NCI-H1105 treated with DMSO at 0.1 percent for 48 hours (cell line): Measurements from ENCODE around the gene CCSER1.
"Not testable (repeated sequence)": the region's sequence is repeated elsewhere in the genome, so short reads cannot be mapped to it uniquely, and the experiment has no call there.

Experiments used
- DNase-seq: peaks from one replicate; lab custom pipeline; 2025; lab: John Stamatoyannopoulos, UW

The CCSER1 gene

DNA sequence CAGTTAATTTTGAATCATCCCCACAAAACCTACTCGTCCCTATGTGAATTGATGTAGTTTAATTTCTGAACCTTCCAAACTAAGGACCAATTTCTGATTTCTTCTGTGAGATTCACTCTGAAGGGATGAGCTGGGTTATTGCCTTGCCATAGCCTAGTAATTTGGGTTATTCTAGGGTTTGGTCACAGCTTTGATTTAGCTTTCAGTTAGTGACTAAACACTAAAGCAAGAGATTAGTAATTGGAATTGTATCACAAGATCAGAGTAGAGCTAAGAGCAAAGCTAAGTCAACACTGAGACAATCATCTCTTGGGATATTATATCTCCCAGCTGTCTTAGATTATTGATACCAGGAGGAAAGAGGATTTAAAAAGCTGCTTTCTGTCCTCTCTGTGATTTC is 588.0 kb downstream of the CCSER1 start:
- DNase-seq, result no peak

DNA sequence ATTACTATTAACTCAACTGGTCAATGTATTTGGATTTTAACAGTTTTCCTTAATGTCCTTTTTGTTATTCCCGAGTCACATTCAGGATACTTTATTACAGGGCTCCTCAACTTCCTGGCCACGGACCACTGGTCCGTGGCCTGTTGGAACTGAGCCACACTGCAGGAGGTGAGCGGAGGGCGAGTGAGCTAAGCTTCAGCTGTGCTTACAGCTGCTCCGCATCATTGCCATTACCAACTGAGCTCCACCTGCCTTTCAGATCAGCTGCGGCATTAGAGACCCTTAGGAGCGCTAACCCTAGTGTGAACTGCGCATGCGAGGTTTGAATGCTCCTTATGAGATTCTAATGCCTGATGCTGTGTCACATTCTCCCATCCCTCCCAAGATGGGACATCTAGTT is 591.7 kb downstream of the CCSER1 start:
- peak; percentile 45 for DNase-seq

DNA sequence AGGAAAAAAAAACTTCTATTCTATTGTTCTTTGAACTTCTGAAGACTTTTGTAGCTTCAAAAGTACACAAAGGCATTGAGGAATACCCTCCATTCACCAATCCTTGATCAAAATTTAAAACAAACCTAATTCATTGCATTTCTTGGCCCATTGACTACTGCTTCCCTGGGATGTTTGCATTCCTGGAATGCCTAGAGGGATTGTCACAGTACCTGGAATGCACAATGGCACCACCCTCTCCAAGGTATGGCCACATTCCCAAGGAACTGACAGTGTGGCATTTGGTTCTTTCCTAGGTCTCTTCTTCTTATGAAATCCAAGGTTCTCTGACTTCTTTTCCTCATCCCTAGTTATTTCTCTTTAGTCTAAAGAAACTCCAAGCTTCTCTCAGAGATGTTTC is 600.7 kb downstream of the CCSER1 start:
- DNase-seq, result no peak

DNA sequence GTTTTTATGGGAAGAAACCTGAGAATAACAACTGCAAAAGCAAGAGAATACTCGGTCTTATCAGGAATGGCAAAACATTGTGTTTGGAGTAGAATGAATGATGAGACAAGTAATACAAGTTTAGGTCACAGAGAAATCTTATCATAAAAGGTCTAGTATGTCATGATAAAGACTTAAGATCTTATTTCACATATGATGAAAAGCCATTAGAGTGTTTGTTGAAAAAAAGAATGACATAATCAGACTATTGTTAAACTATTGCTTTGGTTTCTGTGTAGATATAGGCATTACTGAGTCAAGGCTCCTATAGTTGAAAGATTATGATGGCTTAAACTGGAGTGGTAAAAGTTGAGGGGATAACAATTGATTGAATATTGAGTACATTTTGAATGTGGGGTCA is 603.6 kb downstream of the CCSER1 start:
- DNase-seq, result no peak

DNA sequence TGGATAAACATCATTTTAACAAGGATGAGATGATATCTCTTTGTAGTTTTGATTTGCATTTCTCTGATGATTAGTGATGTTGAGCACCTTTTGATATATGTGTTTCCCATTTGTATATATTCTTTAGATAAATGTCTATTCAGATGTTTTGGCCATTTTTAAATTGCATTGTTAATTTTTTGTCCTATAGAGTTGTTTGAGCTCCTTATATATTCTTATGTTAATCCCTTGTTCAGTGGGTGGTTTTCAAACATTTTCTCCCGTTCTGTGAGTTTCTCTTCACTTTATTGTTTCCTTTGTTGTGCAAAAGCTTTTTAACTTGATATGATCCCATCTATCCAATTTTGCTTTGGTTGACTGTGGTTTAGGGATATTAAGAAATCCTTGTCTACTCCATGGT is 606.0 kb downstream of the CCSER1 start:
- DNase-seq, result no peak

DNA sequence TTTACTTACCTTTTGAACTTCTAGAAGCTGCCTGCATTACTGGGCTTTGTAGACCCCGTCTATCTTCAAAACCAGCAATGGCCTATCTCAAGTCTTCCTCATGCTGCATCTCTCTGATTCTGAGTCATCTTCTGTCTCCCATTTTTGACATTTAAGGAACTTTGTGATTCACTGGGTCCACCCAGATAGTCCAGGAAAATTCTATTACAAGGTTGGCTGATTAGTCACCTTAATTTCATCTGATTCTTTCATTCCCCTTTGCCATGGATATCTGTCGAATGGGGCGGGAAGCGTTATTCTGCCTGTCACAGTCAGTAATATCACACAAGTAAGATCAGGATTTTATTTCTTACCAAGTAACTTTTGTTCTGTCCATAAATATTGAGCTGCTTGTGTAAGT is 618.0 kb downstream of the CCSER1 start:
- DNase-seq, result no peak

DNA sequence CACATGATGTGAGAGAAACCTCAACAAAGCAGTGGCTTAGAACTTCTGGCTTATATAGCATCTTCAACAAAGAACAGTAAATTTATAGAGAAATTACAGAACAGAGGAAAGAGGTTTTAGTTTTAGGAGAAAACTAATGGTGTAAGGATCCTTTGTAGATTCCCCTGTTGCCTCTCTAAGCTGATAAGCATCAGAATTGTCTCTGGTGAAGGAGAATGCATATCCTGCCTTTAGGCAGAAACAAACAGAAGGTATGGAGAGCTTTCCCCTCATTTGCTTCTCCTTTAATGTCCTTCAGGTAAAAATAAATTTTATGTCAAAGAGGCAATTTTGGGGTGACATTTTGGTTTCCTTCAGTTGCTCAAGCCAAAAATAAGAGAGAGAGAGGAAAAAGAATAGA is 625.9 kb downstream of the CCSER1 start:
- DNase-seq, result no peak

DNA sequence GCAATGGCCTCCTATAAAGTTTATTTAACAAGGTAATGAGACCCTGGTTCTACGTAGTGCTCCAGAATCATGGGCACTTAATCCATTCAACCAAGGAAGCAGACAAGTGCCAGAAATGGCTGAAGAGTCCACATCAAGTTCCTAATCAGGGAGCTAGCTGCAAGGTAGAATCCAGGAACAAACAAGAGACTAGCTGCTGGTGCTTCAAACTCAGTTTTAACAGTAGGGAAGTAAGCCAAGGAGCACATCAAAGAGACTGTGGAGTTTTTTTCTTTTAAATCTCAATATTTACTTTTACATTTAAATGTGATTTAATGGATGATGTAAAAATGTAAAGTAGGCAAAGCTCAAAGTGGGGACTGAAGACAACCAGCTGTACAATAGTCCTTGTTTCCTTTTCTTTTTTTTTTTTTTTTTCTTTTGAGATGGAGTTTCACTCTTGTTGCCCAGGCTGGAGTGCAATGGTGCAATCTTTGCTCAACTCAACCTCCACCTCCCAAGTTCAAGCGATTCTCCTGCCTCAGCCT is 630.4 kb downstream of the CCSER1 start:
- no peak for DNase-seq

DNA sequence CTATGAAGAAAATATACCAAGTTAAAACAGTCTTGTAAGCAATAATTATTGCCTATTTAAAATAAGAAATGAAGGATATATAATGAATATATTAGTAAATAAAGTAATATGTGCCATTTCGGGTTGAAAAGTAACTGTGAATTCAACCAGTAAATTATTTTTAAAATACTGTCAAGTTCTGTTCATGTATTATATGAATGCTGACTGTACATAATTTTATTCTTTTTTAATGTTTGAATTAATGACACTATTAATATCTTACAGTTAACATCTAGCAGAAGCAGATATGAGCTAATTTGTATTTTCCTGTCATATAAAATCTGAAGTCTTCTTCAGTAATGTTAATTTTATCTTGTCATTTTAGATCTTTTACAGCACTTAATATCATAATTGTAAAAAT is 632.9 kb downstream of the CCSER1 start:
- no peak for DNase-seq

DNA sequence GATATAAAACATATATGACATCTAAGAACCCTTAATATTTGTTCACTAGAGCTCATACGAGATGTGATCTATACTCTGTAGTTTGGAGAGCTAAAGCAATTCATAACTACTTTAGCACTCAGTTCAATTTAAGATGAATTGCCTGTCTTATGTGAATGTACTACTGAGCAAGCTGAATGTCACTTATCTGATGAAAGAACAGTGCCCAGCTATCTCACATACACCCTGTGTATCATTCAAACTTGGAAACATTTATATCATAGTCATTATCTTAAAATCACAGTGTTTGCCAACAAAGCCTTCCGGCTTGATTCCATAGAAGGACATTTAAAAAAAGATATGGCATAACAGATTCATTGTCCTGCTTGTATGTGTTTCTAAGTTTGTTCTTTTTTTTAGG is 639.6 kb downstream of the CCSER1 start:
- DNase-seq, result no peak

DNA sequence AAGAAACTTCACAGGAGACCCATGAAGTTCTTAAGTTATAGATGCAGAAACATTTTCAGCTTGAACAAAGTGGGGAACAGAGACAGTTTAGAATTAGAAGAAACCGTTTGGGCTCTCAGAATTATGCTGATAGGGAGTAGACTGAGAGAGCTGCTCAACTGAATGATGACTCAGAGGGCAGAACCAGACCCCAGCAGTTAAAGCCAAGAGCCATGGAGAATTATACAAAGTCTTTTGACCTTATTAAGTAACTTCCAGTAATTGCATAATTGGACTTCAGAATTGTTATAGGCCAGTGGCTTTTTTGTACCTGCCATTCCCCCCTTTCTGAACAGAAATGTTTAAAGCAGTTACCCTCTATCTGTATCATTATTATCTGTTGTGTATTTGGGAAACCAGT is 642.1 kb downstream of the CCSER1 start:
- no peak for DNase-seq

DNA sequence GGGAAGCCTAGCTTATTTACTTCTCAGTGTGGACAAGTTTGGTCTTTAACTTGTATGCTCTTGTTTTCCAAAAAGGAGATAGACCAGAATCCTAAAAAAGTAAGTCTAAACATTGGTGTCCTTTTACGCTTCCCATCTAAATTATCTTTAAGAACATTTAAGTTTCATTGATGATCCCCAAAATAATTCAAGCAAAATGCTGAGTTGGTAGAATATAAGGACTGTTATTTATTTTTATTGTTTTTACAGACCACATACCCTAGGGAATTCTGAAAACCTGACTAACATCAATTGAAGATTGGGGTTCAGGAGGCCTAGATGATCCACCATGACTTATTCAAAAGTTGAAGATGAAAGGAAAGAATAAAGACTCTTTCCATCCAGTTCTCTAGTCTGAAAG is 653.0 kb downstream of the CCSER1 start:
- DNase-seq, result no peak

DNA sequence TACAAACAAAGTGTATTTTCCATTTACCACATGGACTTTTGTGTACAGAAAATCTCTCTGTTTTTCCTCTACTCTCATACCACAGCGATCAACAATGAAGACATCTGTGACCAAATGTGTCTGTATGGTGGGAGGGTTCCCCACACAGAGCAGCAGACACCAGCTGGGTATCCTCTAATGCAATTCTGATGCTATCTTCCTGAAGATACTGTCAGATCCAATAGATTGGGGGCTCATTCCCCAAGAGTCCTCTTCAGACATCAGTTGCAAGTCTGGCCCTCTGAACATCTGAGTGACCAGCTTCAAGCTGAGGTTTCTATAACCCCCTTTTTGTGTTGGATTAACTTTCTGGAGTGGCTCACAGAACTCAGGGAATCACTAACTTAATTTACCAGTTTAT is 659.4 kb downstream of the CCSER1 start:
- no peak for DNase-seq

DNA sequence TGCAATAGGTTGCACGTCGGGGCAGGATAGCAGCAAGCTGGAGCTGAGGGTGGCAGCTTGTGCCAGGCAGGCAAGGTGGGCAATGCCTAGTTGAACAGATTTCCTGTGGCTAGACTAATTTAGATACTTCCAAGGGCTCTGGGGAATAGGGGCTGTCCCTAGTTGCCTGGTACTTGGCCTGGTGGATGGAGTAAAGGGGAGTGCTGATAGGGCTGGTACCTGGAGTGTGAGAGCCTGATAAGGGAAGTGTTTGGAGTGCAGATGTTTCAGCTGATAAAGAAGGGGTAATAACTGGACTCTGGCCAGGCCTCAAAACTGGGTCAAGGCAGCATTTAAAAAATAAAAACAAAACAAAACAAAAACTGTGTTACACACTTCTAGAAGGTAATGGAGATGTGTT is 665.5 kb downstream of the CCSER1 start:
- no peak for DNase-seq

DNA sequence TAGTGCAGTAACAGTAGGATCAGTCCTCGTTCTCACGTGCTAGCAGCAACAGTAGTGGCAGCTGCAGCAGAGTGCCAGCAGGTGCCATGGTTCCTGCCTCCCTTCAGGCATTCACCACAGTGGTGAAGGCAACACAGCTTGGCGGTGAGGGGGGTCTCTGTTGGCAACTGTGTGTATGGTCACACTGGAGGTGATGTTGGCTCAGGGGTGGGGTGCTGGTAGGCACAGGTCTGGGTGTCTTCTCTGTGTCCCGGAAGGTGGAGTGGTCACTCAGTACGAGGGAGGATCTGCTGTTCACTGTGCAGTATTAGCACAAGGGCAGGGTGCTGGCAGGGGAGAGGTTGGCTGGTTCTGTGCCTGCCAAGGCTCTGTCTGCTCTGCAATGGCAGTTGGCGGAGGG is 671.8 kb downstream of the CCSER1 start:
- DNase-seq, result no peak

DNA sequence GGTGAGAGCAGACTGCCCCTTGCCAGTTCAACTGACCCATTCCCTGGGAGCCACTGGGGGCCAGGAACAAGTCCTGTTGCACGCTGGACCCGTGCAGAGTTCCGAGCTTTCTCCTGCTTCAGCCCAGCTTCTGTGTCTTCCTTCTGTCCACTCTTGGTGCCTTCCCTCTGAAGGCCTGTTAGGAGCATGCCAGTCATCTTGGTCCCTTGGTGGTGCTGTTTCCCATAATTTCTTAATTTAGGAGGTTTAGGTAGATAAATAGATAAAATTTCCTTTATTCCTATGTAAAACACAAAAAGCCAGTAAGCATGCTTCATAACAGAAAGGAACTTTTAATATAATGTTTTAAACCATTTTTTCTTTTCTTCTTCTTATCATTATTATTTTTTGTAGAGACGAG is 672.7 kb downstream of the CCSER1 start:
- DNase-seq, result no peak

DNA sequence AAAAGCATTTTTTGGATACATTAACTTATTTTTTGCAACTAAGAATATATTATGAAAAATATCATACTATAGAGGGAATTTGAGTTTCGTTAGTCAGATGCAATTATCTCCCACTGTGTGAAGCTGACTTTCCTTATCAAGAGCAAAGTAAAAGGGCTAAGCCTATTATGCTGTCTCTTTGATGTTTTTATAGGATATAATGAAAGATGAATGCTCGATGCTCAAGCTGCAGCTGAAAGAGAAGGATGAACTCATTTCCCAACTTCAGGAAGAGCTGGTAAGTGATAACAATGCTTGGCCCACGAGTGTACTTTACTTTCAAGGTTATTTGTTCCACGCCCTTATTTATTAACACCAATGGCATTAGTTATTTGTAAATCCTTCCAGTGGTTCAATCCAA is 688.4 kb downstream of the CCSER1 start:
- DNase-seq, result no peak

DNA sequence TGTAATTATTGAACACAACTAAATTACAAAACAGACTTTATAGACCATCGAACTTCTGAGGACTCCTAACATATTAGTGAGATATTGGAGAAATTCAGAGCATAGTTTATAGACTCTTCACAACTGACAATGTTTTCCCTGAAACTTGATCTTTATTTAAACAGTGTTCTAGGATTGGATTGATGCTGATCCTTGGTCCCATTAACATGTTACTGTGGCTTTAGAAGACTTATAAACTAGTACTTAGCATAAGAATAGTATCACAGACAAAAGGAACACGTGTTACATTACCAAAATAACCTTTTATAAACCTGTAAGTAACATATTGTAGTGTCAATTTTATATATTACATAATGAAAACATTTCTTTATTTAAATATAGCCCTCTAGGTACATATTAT is 689.6 kb downstream of the CCSER1 start:
- no peak for DNase-seq

DNA sequence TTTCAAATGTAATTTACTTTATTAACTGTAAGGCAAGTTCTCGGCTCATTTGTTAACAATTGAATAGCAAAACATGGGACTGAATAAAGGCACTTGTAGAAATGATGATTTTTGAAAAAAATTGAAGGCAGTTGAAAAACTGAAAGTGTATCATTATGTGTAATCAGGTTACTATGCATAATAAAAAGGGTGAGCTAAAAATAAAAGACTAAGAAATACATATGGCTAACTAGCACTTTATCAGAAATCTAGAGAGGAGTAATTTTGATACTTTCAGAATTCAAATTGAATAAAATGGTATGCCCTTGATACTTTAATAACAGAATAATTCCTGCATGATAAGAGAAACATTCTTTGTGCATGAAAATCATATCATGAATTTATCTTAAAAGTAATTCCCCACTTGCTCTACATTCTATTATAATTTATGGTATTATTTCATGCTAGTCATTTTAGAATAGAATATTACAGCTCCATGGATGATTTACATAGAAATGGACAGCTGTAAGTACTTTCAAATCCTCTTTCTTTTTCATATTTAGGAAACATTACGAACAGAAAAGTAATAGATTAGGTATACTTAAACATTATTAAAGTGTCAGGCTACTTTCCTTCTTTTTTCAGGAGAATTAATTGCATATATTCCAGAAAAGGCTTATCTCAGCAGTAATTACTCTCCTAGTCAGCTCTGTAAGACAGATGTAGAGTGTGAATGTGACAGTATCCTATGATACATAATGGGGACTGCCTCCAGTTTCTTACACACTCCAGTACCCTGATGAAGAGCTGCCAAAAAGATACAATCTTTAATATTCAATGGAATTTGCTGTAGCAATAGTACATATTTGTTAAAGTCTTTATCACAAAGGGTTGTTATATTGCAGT is 697.3 kb downstream of the CCSER1 start:
- DNase-seq, result no peak

DNA sequence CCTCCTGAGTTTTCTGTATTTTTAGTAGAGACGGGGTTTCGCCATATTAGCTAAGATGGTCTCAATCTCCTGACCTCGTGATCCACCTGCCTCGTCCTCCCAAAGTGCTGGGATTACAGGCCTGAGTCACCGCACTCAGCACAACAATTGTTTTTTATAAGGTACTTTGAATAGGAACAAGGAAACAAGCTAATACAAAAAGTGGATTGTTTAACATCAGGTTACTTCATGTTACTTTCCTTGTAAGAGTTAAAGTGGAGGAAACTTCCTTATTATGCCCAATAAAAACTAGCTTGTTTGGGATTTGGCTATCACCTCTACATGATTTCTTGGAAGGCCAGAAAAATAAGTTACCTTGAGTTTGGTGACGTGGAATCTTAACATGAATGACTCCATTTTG is 698.7 kb downstream of the CCSER1 start:
- DNase-seq, result no peak

DNA sequence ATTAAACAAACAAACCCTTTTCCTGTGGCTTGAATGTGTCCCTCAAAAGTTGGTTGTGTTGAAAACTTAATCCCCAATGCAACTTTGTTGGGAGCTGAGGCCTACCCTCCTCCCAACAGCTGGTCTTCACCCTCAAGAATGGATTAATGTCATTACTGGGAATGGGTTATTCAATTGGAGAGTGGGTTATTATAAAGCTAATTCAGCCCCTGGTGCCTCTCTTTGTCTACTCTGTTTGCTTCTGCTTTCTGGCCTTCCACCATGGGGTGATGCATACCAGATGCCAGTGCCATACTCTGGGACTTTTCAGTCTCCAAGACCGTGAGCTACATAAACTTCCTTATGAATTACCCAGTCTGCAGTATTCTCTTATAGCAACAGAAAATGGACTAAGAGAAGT is 706.5 kb downstream of the CCSER1 start:
- DNase-seq, result no peak

DNA sequence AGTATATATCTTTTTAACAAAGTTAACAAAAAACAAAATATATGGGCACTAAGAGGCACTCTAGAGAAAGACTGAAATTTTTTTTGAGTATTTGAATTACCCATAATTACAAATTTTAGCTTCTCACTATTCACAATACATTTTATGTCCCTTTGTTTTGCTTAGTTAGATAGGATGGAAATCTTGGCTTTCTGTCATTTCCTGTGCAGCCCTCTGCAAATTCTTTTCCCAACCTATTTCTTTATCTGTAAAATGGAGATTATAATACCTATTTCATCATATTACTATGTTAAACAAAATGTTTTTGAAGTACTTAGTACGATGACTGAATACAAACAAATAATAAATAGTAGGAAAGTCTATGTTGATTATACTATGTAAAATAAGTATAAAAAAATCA is 710.0 kb downstream of the CCSER1 start:
- DNase-seq, result no peak

DNA sequence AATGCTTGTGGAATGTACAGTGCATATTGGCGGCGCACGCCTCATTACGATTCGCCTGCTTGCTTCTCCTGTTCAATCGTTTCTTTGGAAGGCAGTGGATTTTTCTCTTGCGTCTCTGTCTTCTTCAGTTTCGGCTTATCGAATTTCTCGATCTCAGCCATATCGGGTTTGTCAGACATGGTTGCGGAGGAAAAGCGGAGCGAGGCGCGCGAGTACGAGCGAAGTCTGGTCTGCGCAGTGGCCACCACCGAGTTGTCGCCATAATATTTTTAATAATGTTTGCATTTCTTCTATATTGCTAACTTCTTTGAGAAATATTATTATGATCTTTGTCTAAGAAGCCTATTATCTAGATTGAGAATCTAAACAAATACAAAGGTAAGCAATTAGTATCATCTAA is 711.7 kb downstream of the CCSER1 start:
- not testable (repeated sequence) for DNase-seq

DNA sequence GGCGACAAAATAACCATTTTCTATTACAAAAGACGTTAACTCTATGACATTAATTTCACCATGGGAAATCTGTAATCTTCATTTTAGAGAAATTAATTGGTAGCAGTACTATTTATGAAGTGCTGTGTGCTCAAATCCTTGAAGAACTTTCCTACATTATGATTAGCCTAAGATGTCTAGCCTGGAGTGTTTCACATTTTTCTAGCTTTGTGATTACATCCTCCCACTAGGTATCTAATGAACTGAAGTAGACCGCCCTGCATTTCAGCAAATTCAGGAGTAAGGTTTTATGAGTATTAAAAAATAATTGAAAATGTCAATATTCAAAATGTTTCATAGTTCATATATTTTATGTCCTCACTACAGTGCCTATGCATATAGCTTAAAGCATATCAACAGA is 713.1 kb downstream of the CCSER1 start:
- DNase-seq, result no peak
